NCI-H748 (cell line): ENCODE data around the gene RMND5A.
"Not testable (repeated sequence)": the region's sequence is repeated elsewhere in the genome, so short reads cannot be mapped to it uniquely, and the experiment has no call there.

Experiments
- DNase-seq: peaks from one replicate; lab custom pipeline; 2025; ENCODE audit not compliant: unreplicated experiment; lab: John Stamatoyannopoulos, UW

Gene RMND5A

GRCh38 chr2:86708126-86708525 lies 12.0 kb upstream of the RMND5A start:
- not testable (repeated sequence) for DNase-seq

GRCh38 chr2:86714579-86715173 lies 5.4 kb upstream of the RMND5A start:
- not testable (repeated sequence) for DNase-seq

- DNase-seq, result not testable (repeated sequence)
These were observed 841 bp upstream of the RMND5A start for GRCh38 chr2:86719263-86719636.

GRCh38 chr2:86720540-86721320 lies 639 bp downstream of the RMND5A start:
- peak; percentile 35 for DNase-seq

- DNase-seq, result not testable (repeated sequence)
These were observed 5.6 kb downstream of the RMND5A start for GRCh38 chr2:86725706-86726105.

- DNase-seq, result not testable (repeated sequence)
These were observed 12.0 kb downstream of the RMND5A start for GRCh38 chr2:86732040-86732525.

GRCh38 chr2:86732837-86733236 lies 12.7 kb downstream of the RMND5A start:
- DNase-seq, result not testable (repeated sequence)

- DNase-seq, result not testable (repeated sequence)
These were observed 13.4 kb downstream of the RMND5A start for GRCh38 chr2:86733528-86733927.

- DNase-seq, result not testable (repeated sequence)
These were observed 14.8 kb downstream of the RMND5A start for GRCh38 chr2:86734896-86735295.

- DNase-seq, result not testable (repeated sequence)
These were observed 19.4 kb downstream of the RMND5A start for GRCh38 chr2:86739485-86739884.

GRCh38 chr2:86739889-86740288 lies 19.8 kb downstream of the RMND5A start:
- not testable (repeated sequence) for DNase-seq

GRCh38 chr2:86741889-86742498 lies 21.9 kb downstream of the RMND5A start:
- DNase-seq, result not testable (repeated sequence)

GRCh38 chr2:86744152-86744551 lies 24.1 kb downstream of the RMND5A start:
- DNase-seq, result no peak

- no peak for DNase-seq
These were observed 26.8 kb downstream of the RMND5A start for GRCh38 chr2:86746939-86747338.

GRCh38 chr2:86747711-86748639 lies 27.9 kb downstream of the RMND5A start:
- peak; percentile 49 for DNase-seq

- DNase-seq, result no peak
These were observed 30.2 kb downstream of the RMND5A start for GRCh38 chr2:86750240-86750839.

GRCh38 chr2:86751778-86752177 lies 31.7 kb downstream of the RMND5A start:
- no peak for DNase-seq

GRCh38 chr2:86752934-86753333 lies 32.8 kb downstream of the RMND5A start:
- DNase-seq, result no peak

GRCh38 chr2:86753606-86754005 lies 33.5 kb downstream of the RMND5A start:
- DNase-seq, result no peak

GRCh38 chr2:86758405-86758804 lies 38.3 kb downstream of the RMND5A start:
- no peak for DNase-seq
